Activated CD8-positive, alpha-beta memory T cell treated with anti-CD3 and anti-CD28 coated beads, Interleukin-2, amount 50 U/mL, for 1 hour (primary cell): ENCODE measurements around the gene MLEC.
A peak's percentile ranks its signal among the peaks of the same experiment; 100 is the strongest.
"Not testable (repeated sequence)": the region's sequence is repeated elsewhere in the genome, so short reads cannot be mapped to it uniquely, and the experiment has no call there.

ENCODE experiments used
- DNase-seq: peaks from one replicate; pipeline ENCODE4 v3.0.0-alpha.2; 2020; ENCODE audit errors: extremely low read depth

MLEC gene

DNA sequence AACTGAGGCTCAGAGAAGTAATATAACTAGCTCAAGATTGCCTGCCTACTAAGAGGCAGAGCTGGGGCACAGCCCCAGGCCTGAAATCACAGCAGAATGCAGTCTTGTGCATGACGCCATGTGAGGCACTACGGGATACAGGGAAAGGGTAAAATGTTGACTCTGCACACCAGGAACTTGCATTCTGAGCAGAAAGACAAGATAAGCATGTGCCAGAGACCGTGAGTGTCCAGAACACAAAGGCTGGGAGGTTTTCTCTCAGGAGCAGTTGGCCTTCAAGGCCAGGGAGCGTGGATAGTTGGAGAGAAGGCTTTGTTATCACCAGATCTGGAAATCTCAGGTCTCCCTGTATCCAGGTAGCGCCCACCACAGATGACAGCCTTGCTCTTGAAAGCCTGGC is 23.2 kb upstream of the MLEC start:
- no peak for DNase-seq

GRCh38 chr12:120666571-120667390 is 20.2 kb upstream of the MLEC start:
- DNase-seq, result no peak

DNA sequence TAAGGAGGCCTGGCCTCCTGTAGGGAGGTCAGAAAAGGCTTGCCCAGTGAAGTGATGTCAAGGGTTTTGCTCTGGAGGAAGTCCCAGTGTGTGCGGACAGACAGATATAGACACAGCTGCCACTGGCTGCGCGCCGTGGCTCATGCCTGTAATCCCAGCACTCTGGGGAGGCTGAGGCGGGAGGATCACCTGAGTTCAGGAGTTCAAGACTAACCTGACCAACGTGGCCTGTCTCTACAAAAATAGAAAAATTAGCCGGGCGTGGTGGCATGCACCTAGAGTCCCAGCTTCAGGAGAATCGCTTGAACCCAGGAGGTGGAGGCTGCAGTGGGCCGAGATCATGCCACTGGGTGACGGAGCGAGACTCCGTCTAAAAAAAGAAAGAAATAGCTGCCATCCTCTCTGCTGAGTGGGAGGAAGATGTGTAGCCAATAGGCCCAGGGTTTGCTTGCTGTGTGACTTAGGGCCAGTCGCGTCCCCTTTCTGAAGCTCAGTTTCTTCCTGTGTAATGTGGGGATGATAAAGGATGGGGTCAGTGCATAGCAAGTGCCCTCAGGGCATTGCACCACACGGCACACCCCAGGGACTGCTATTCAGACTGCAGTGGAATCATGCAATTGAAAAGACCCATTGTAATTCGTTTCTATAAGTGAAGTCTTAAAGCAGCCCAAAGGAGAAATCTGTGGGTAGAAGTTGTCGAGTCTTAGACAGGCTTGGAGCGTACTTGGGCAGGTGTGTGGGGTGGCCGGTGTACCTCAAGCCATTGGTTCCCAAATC is 18.7 kb upstream of the MLEC start:
- DNase-seq, result no peak

DNA sequence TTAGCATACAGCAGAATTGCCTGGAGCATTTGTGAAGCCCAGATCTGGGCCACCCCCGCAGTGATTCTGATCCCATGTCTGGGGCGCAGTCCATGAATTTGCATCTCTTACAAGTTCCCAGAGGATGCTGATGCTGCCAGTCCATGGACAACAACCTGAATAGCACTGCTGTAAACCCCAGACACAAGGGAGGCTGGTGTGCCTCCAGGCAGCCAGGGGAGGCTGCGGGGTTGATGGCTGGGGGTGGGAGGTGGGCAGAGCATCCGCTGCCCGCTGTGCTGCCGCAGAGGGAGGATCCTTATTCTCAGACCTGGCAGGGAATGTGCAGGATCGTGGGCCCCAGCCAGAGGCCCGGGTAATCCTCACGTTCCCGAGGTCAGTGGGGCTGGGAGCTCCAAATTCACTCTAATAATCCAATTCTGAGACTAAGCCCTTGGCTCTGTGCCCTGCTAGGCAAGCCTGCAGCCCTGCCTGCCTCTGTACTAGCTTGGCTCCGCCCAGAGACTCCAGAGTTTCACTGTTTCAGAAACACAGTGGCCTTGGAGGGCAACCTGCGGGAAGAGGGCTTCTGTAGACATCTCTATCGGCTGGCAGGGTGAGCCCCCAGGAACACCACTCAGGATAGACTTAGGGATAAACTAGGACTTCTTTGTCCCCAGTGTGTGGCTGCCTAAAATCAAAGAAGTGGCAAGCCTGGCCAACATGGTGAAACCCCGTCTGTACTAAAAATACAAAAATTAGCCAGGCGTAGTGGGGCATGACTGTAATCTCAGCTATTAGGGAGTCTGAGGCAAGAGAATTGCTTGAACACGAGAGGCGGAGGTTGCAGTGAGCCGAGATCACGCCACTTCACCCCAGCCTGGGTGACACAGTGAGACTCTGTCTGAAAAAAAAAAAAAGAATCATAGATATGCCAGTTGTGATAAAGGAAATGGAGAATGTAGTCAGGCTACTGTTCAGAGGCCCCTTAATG is 17.8 kb upstream of the MLEC start:
- DNase-seq, result no peak

GRCh38 chr12:120670237-120670636 is 16.7 kb upstream of the MLEC start:
- DNase-seq, result not testable (repeated sequence)

DNA sequence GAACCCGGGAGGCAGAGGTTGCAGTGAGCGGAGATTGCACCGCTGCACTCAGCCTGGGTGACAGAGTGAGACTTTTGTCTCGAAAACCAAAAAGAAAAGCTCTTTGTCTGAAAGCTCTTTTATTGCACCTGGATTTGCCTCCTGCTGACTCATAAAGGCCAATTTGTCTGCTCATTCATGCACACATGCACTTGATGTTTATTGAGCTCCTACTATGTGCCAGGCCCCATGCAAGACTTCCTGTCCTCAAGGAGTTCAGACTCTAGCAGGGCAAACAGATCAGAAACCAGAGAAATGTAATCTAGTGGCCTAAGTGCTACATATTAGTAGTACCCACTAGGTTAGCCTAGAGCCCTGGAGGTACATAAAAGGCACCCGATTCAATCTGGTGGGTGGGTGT is 16.3 kb upstream of the MLEC start:
- no peak for DNase-seq

- DNase-seq, result no peak
Observed at GRCh38 chr12:120674097-120674636, 12.8 kb upstream of the MLEC start.

- DNase-seq, result no peak
Observed at GRCh38 chr12:120677765-120678473, 9.0 kb upstream of the MLEC start.

- no peak for DNase-seq
Observed at GRCh38 chr12:120678572-120678971, 8.4 kb upstream of the MLEC start.

GRCh38 chr12:120680165-120680738 is 6.7 kb upstream of the MLEC start:
- DNase-seq, result no peak

DNA sequence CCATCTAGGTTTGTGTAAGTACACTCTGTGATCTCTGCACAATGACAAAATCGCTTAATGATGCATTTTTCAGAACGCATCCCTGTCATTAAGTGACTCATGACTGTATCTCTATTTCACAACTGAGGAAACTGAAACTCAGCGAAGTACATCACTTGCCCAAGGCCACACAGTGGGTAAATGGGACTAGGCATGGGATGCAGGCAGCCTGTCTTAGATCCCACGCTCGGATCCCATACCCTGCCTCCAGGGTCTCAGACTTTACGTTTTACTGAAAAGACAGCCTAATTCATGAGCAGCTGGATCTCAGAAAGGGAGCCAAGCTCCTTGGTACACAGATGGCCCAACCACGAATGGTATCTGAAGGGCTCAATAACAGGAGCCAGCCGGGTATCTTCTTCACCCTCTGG is 2.4 kb upstream of the MLEC start:
- no peak for DNase-seq

DNA sequence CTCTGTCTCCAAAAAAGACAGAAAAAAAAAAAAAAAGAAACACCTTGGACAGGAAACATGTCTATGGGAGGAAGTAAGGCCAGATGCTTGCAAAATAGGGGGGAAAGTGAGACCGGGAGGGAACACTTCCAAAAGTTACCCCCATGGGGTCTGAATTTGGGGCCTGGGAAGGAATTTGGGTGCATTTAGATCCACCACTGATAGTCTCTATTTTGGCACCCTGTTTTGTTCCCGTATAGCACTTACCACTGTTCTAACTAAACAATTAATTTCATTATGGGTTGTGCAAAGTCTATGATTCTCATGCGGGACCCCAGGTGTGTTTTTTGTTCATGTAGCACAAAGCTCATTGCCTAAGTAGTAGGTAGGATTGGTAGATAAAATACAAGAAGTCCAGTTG is 1.4 kb upstream of the MLEC start:
- DNase-seq, result no peak

GRCh38 chr12:120686151-120686689 is 729 bp upstream of the MLEC start:
- DNase-seq, result peak; percentile 95

DNA sequence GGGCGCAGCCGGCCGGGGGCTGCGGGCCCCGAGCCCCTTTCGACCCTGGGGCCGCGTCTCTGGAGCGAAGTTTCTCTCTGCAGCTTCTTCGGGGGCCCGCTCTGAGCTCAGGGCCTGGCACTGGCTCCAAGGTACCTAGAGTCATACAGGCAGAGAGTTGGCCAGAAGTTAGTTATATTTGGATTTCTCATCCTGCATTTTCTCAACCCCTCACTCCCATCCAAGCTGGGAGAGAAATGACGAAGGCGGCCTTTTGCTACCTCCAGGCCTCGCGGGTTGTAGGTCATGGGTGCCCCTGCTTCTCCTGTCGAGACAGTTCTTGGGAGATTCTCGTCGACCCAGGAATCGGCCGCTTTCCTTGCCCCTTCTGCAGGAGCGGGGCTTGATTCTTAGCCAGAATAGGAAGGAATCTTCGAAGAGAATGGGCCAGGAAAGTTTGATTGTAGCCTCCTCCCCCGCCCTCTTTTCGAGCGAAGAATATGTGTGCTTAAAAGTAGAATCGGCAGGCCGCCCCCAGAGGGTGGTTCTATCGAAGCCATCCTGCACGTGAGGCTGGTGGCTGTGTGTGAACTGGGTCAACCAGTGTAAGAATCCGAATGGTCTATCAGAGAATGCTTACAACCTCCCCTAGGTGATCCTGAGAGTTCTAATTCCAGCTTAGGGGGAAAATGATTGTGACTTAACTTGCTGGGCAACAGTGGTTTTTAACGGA is 785 bp downstream of the MLEC start:
- DNase-seq, result no peak

DNA sequence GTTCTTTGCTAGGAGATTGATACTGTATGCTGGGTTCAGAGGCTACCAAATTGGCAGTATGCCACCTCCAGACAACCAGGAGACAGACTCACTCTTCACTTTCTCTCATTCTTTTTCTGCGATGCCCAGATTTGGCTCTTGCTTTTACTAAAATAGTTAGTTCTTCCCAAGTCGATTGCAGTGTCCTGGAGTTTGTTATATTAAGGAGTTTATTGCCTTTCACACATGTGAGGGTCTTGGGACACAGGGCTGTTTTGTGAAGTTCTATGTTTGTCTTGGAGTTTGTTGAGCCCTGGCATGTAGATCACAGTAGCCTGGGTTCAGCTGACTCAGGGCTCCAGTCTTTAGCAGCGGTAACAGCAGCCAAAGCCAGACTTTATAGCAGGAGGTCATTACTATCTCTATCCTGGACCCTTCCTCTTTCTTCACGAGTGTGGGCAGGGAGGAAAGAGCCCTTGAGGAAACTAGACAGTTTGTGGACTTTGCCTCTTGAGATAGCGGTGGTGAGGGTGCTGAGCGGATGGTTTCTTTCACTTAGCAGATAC is 1.6 kb downstream of the MLEC start:
- no peak for DNase-seq

GRCh38 chr12:120689397-120690082 is 2.6 kb downstream of the MLEC start:
- no peak for DNase-seq

- DNase-seq, result no peak
Observed at GRCh38 chr12:120690083-120690450, 3.1 kb downstream of the MLEC start.

- no peak for DNase-seq
Observed at GRCh38 chr12:120690978-120691377, 4.0 kb downstream of the MLEC start.

DNA sequence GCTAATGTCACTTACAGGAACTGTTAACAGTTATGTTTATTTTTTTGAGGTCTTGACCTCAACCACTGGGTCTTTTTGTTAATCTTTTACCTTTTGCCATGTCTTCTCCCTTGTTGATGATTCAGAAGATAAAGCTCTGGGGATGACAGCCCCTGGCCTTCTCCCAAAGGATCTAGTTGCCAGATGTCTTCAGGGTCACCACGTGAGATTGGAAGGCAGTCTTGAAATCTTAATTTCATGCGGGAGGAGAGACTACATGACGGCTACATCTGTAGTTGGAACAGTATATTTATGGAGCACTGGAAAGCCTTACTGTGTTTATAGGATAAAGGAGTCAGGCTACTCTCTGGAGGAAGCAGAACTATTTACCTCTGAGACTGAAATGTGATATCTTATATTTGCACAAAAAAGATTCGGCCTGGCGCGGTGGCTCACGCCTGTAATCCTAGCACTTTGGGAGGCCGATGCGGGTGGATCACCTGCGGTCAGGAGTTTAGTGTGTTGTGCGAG is 5.6 kb downstream of the MLEC start:
- DNase-seq, result no peak
